SK-N-SH (cell line): ENCODE results near the gene IL26. TPM values are rescaled to one million over a fixed set of nuclear protein-coding genes. Genes with fewer than 3 reads are reported as not detected.

ENCODE experiments used
- CTCF ChIA-PET: fragments of 300-600, 350-600 bp; formaldehyde crosslinking; extraction: SDS; loops from one replicate; lab custom pipeline; 2021; lab: Yijun Ruan, JAX
- POLR2A ChIA-PET: fragments of 350-600 bp; sonication (Branson Sonifier 250); formaldehyde crosslinking; extraction: SDS; loops from one replicate; lab custom pipeline; 2020; ENCODE audit warnings: antibody characterized with exemption, inconsistent platforms; lab: Yijun Ruan, JAX
- DNase-seq: peaks from one replicate; pipeline ENCODE4 v3.0.0; 2012
- H2AFZ ChIP-seq: fragments of 200-600 bp; sonication (generic); 2 replicates; pipeline ENCODE4 v1.8.1; 2016; ENCODE audit warnings: antibody characterized with exemption, mild to moderate bottlenecking, low read depth
- H3F3A ChIP-seq: fragments of 200-600 bp; sonication (generic); replicated peaks from 2 replicates; pipeline ENCODE3; 2016; ENCODE audit warnings: antibody characterized with exemption, mild to moderate bottlenecking; ENCODE audit not compliant: insufficient read depth
- H3K27ac ChIP-seq, 2 experiments: fragments of 200-500 bp in 1 of 2; fragments of 200-600 bp in 1 of 2; sonication (Bioruptor generic) in 1 of 2; sonication (generic), shearing (Covaris generic) in 1 of 2; 2 replicates each; pipeline versions ENCODE4 v1.5.1 to v1.6.1; 2014 to 2016; ENCODE audit warnings: low read depth in 2 of 2, inconsistent platforms in 1 of 2, low read length in 1 of 2, mild to moderate bottlenecking in 1 of 2, mixed read lengths in 1 of 2
- H3K27me3 ChIP-seq: fragments of 200-600 bp; sonication (generic), shearing (Covaris generic); 2 replicates; pipeline ENCODE4 v1.6.1; 2016; ENCODE audit warnings: mixed run types; ENCODE audit not compliant: insufficient read depth
- H3K36me3 ChIP-seq, 2 experiments: fragments of 200-500 bp in 1 of 2; fragments of 200-600 bp in 1 of 2; sonication (Bioruptor generic) in 1 of 2; sonication (generic) in 1 of 2; replicated peaks in 1 of 2; 2 replicates each; pipeline versions ENCODE3 to v1.5.1; 2014 to 2016; ENCODE audit warnings: low read length in 1 of 2, mild to moderate bottlenecking in 1 of 2; ENCODE audit not compliant: insufficient read depth in 2 of 2, control insufficient read depth in 1 of 2
- H3K4me1 ChIP-seq, 2 experiments: fragments of 200-500 bp in 1 of 2; fragments of 200-600 bp in 1 of 2; sonication (Bioruptor generic) in 1 of 2; sonication (generic), shearing (Covaris generic) in 1 of 2; 2 replicates each; pipeline versions ENCODE4 v1.5.1 to v1.6.1; 2014 to 2016; ENCODE audit warnings: low read depth in 1 of 2, low read length in 1 of 2, mixed run types in 1 of 2; ENCODE audit not compliant: insufficient read depth in 2 of 2, control insufficient read depth in 1 of 2
- H3K4me2 ChIP-seq: fragments of 200-600 bp; sonication (generic), shearing (Covaris generic); 2 replicates; pipeline ENCODE4 v1.6.1; 2017; ENCODE audit warnings: mixed run types
- H3K4me3 ChIP-seq, 2 experiments: fragments of 200-500 bp in 1 of 2; fragments of 200-600 bp in 1 of 2; sonication (Bioruptor generic) in 1 of 2; sonication (generic), shearing (Covaris generic) in 1 of 2; 2 replicates each; pipeline versions ENCODE4 v1.5.1 to v1.8.1; 2014 to 2016; ENCODE audit warnings: low read depth in 2 of 2, inconsistent platforms in 1 of 2, low read length in 1 of 2, mild to moderate bottlenecking in 1 of 2, mixed read lengths in 1 of 2, moderate library complexity in 1 of 2
- H3K79me2 ChIP-seq: fragments of 200-600 bp; sonication (generic); 2 replicates; pipeline ENCODE4 v1.8.1; 2017; ENCODE audit warnings: mild to moderate bottlenecking; ENCODE audit not compliant: insufficient read depth
- H3K9ac ChIP-seq: fragments of 200-600 bp; sonication (generic); 2 replicates; pipeline ENCODE4 v1.6.1; 2017; ENCODE audit warnings: mixed run types
- H3K9me2 ChIP-seq: fragments of 200-600 bp; sonication (generic); 2 replicates; pipeline ENCODE4 v1.6.1; 2017; ENCODE audit warnings: mixed run types
- H3K9me3 ChIP-seq: fragments of 200-600 bp; sonication (generic); 2 replicates; pipeline ENCODE4 v1.6.1; 2017; ENCODE audit warnings: mixed run types, mild to moderate bottlenecking, moderate library complexity
- H4K20me1 ChIP-seq: fragments of 200-600 bp; sonication (generic); 2 replicates; pipeline ENCODE4 v1.6.1; 2017; ENCODE audit warnings: mild to moderate bottlenecking, mixed run types; ENCODE audit not compliant: insufficient read depth
- ELF1 ChIP-seq: IDR thresholded peaks from 2 replicates; pipeline ENCODE4 v1.4.0; 2012
- EZH2phosphoT487 ChIP-seq: fragments of 200-600 bp; sonication (generic); IDR thresholded peaks from 2 replicates; pipeline ENCODE4 v1.6.1; 2017; ENCODE audit warnings: low read depth, mixed run types, mild to moderate bottlenecking, antibody characterized with exemption, moderate library complexity, borderline replicate concordance
- FOSL2 ChIP-seq: IDR thresholded peaks from 2 replicates; pipeline ENCODE4 v1.4.0; 2012; ENCODE audit warnings: low read depth, mild to moderate bottlenecking, moderate library complexity, borderline replicate concordance
- FOXM1 ChIP-seq: IDR thresholded peaks from 2 replicates; pipeline ENCODE4 v1.4.0; 2012; ENCODE audit warnings: low read depth, mild to moderate bottlenecking
- GABPA ChIP-seq: IDR thresholded peaks from 2 replicates; pipeline ENCODE4 v1.4.0; 2012; ENCODE audit warnings: low read depth, mild to moderate bottlenecking
- GATA2 ChIP-seq: sonication (generic); formaldehyde crosslinking; IDR thresholded peaks from 2 replicates; pipeline ENCODE4 v1.5.0; 2020; ENCODE audit warnings: mild to moderate bottlenecking, missing genetic modification reagents
- JUND ChIP-seq: IDR thresholded peaks from 2 replicates; pipeline ENCODE4 v1.4.0; 2012
- MEF2A ChIP-seq: IDR thresholded peaks from 2 replicates; pipeline ENCODE4 v1.4.0; 2012; ENCODE audit warnings: low read depth, borderline replicate concordance
- MXI1 ChIP-seq: IDR thresholded peaks from 2 replicates; pipeline ENCODE4 v1.6.1; 2012; ENCODE audit warnings: mild to moderate bottlenecking, low read depth, low read length, improper control_type of control experiment
- NFIC ChIP-seq: IDR thresholded peaks from 2 replicates; pipeline ENCODE4 v1.4.0; 2012; ENCODE audit warnings: borderline replicate concordance
- POLR2AphosphoS5 ChIP-seq: IDR thresholded peaks from 2 replicates; pipeline ENCODE4 v1.6.1; 2012; ENCODE audit warnings: low read depth, low read length
- RAD21 ChIP-seq: IDR thresholded peaks from 2 replicates; pipeline ENCODE4 v1.6.1; 2012; ENCODE audit warnings: mild to moderate bottlenecking, low read length
- RCOR1 ChIP-seq: fragments of 150-350 bp; IDR thresholded peaks from 2 replicates; pipeline ENCODE4 v1.6.1; 2017; ENCODE audit warnings: antibody characterized with exemption, low read length
- RFX5 ChIP-seq: IDR thresholded peaks from 2 replicates; pipeline ENCODE4 v1.6.1; 2012; ENCODE audit warnings: mild to moderate bottlenecking, improper control_type of control experiment, low read length
- SMC3 ChIP-seq: IDR thresholded peaks from 2 replicates; pipeline ENCODE4 v1.6.1; 2012; ENCODE audit warnings: low read depth, low read length, improper control_type of control experiment
- TAF1 ChIP-seq: IDR thresholded peaks from 2 replicates; pipeline ENCODE4 v1.6.1; 2012; ENCODE audit warnings: low read depth, mild to moderate bottlenecking, low read length, moderate library complexity, borderline replicate concordance
- USF2 ChIP-seq: fragments of 150-350 bp; IDR thresholded peaks from 2 replicates; pipeline ENCODE4 v1.6.1; 2017; ENCODE audit warnings: antibody characterized with exemption, low read length, low read depth, borderline replicate concordance
- WGBS: methylation state at CpG from one replicate; pipeline ENCODE4 v1.1.6; 2017; ENCODE audit warnings: low lambda C conversion rate; 5-methylcytosine and 5-hydroxymethylcytosine counted together
- polyA plus RNA-seq, 3 experiments: library from polyadenylated mRNA; depleted of rRNA; stranded (reverse); fragments of >200 nt; gene quantifications; 2 replicates each; pipeline ENCODE4 v1.2.3, GENCODE V29; 2012
- TF ChIP-seq, protein P1 (sequence below): IDR thresholded peaks from 2 replicates; pipeline ENCODE4 v1.4.0; 2012; ENCODE audit warnings: low read depth
- TF ChIP-seq, protein P2 (sequence below): IDR thresholded peaks from 2 replicates; pipeline ENCODE4; 2012

The IL26 gene
- polyA plus RNA-seq, 1 of the 3 experiments (the other 2 are of a cell fraction), result not detected

GRCh38 chr12:68156636-68157035, 69.0 kb downstream of the IL26 start:
- Histone ChIP-seq H3F3A (no peaks in the 10 kb centered on the region), H3K27ac (no peak overlapping the region), H3K4me1 (no peaks in the 10 kb centered on the region), H3K27me3 (peaks cover 9% of the 10 kb centered on the region; the same call in 1 of the 2 replicates), H3K9me3 (no peaks in the 10 kb centered on the region), H3K4me2 (no peak overlapping the region), H2AFZ (no peak overlapping the region), H3K4me3 (no peak overlapping the region), H3K36me3 (no peaks in the 10 kb centered on the region), H3K9ac (no peak overlapping the region), H3K9me2 (no peaks in the 10 kb centered on the region), H4K20me1 (no peaks in the 10 kb centered on the region), H3K79me2 (no peaks in the 10 kb centered on the region)
- CTCF ChIA-PET, result no interaction called here
- POLR2A ChIA-PET, result no interaction called here
- TF ChIP-seq NFIC (no peak), FOSL2 (no peak), MXI1 (no peak), FOXM1 (no peak)
- DNase-seq, result no peak
- WGBS, result 5% methylated on average over 1 of the region's 1 CpG

DNA sequence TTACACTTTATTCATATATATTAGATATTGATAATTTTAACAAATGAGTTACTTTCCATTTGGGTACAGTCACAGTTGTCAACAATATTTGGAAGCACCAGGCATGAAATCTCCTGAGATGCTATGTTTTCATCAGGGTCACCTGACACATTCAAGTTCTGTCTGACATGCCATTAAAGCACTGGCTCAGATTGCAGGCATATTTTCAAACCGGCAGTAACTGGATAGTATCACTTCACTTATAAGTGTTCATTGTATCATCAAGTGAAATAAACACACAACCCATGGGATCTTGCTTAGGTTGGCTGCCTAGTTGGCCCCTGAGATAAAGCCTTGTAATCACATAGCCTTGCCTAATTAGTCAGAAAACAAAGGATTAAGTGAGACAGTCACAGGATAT, 70.8 kb downstream of the IL26 start:
- Histone ChIP-seq H3K9me2 (no peaks in the 10 kb centered on the region), H3F3A (no peaks in the 10 kb centered on the region), H3K9ac (no peak overlapping the region), H3K27me3 (peaks cover 9% of the 10 kb centered on the region; the same call in 1 of the 2 replicates), H3K36me3 (no peaks in the 10 kb centered on the region), H3K4me2 (no peak overlapping the region), H4K20me1 (no peaks in the 10 kb centered on the region), H3K4me3 (no peak overlapping the region), H3K79me2 (no peaks in the 10 kb centered on the region), H3K9me3 (no peaks in the 10 kb centered on the region), H3K27ac (no peak overlapping the region), H3K4me1 (no peaks in the 10 kb centered on the region), H2AFZ (no peak overlapping the region)
- WGBS, result 0% methylated on average over 1 of the region's 1 CpG
- POLR2A ChIA-PET, result no interaction called here
- TF ChIP-seq TAF1 (no peak), USF2 (no peak), RAD21 (no peak), RCOR1 (no peak), SMC3 (no peak), GATA2 (no peak), MEF2A (no peak), POLR2AphosphoS5 (no peak), JUND (no peak), RFX5 (no peak), FOXM1 (no peak), EZH2phosphoT487 (no peak), ELF1 (no peak), GABPA (no peak)
- TF ChIP-seq, protein P1, sequence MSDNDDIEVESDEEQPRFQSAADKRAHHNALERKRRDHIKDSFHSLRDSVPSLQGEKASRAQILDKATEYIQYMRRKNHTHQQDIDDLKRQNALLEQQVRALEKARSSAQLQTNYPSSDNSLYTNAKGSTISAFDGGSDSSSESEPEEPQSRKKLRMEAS, result no peak
- TF ChIP-seq, protein P2, sequence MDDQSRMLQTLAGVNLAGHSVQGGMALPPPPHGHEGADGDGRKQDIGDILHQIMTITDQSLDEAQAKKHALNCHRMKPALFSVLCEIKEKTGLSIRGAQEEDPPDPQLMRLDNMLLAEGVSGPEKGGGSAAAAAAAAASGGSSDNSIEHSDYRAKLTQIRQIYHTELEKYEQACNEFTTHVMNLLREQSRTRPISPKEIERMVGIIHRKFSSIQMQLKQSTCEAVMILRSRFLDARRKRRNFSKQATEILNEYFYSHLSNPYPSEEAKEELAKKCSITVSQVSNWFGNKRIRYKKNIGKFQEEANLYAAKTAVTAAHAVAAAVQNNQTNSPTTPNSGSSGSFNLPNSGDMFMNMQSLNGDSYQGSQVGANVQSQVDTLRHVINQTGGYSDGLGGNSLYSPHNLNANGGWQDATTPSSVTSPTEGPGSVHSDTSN, result no peak
- no peak for DNase-seq
- CTCF ChIA-PET, result interaction anchor here (1.3 kb wide), 1 partner anchor 10 kb away, joined by 5 read pairs; no protein-coding TSS in a partner anchor

Other genes starting within 250 kb of the IL26 start
- gene IFNG-AS1, start 236.4 kb downstream of the IL26 start, polyA plus RNA-seq (2012; rRNA removed), result not detected in 2 replicates
- not detected in 2 replicates for gene IFNG, start 66.1 kb downstream of the IL26 start, polyA plus RNA-seq (2012; rRNA removed)
- not detected in 2 replicates for gene IL22, start 27.8 kb upstream of the IL26 start, polyA plus RNA-seq (2012; rRNA removed)
- 7.4 and 11.2 TPM in 2 replicates for gene MDM1, start 106.6 kb upstream of the IL26 start, polyA plus RNA-seq (2012; rRNA removed)